ENCODE results near the gene KIAA2012. TPM values are rescaled to one million over a fixed set of nuclear protein-coding genes. Genes with fewer than 3 reads are reported as not detected.
A peak's percentile ranks its signal among the peaks of the same experiment; 100 is the strongest.

Gene KIAA2012
- total RNA-seq, 1 donor from 2014 or later = 1.3 TPM

- no peak for DNase-seq (ENCODE audit: extremely low spot score, unreplicated experiment)
- Mint-ChIP-seq H3K27me3 (no peaks in the 10 kb centered on the region), H3K27ac (peak overlapping the region; percentile 5), H3K36me3 (no peaks in the 10 kb centered on the region), H3K9me3 (no peaks in the 10 kb centered on the region), H3K4me3 (peak overlapping the region; percentile 9), H3K4me1 (ENCODE audit: unreplicated experiment) (peaks cover 54% of the 10 kb centered on the region)
- TF ChIP-seq, protein P1, sequence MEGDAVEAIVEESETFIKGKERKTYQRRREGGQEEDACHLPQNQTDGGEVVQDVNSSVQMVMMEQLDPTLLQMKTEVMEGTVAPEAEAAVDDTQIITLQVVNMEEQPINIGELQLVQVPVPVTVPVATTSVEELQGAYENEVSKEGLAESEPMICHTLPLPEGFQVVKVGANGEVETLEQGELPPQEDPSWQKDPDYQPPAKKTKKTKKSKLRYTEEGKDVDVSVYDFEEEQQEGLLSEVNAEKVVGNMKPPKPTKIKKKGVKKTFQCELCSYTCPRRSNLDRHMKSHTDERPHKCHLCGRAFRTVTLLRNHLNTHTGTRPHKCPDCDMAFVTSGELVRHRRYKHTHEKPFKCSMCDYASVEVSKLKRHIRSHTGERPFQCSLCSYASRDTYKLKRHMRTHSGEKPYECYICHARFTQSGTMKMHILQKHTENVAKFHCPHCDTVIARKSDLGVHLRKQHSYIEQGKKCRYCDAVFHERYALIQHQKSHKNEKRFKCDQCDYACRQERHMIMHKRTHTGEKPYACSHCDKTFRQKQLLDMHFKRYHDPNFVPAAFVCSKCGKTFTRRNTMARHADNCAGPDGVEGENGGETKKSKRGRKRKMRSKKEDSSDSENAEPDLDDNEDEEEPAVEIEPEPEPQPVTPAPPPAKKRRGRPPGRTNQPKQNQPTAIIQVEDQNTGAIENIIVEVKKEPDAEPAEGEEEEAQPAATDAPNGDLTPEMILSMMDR (conservative IDR thresholded peaks at IDR 0.05) = no peak
Measured at GRCh38 chr2:202046572-202046971, 26.5 kb upstream of the KIAA2012 start.

GRCh38 chr2:202049092-202049728, 23.8 kb upstream of the KIAA2012 start:
- Mint-ChIP-seq H3K4me3 (no peak overlapping the region), H3K36me3 (no peaks in the 10 kb centered on the region), H3K9me3 (no peaks in the 10 kb centered on the region), H3K27ac (no peak overlapping the region), H3K27me3 (peaks cover 3% of the 10 kb centered on the region), H3K4me1 (ENCODE audit: unreplicated experiment) (peaks cover 54% of the 10 kb centered on the region)
- DNase-seq (ENCODE audit: extremely low spot score, unreplicated experiment) = no peak
- TF ChIP-seq, protein P1 (conservative IDR thresholded peaks at IDR 0.05) = no peak

DNA sequence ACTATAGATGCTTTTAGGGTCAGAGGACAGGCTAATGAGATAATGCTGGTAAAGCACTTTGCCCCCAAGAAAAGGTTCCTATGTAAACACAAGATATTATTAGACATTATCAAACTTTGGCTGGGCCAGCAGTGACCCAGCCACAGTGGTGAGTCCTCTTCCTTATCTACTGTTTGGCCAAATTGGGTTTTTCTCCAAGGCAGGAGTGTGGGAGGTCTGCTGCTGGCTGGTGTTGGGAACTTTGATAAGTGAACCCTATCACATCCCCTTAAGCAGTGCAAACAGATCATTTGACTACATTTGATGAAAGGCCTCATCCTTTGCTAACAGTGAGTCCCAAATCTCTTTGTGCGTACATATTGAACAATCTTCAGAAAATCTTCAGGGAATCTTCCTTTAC, 23.2 kb upstream of the KIAA2012 start:
- Mint-ChIP-seq H3K27me3 (peaks cover 3% of the 10 kb centered on the region), H3K9me3 (no peaks in the 10 kb centered on the region), H3K27ac (no peak overlapping the region), H3K4me3 (no peak overlapping the region), H3K36me3 (no peaks in the 10 kb centered on the region), H3K4me1 (ENCODE audit: unreplicated experiment) (peaks cover 54% of the 10 kb centered on the region)
- TF ChIP-seq, protein P1 (conservative IDR thresholded peaks at IDR 0.05) = no peak
- DNase-seq (ENCODE audit: extremely low spot score, unreplicated experiment) = no peak

DNA sequence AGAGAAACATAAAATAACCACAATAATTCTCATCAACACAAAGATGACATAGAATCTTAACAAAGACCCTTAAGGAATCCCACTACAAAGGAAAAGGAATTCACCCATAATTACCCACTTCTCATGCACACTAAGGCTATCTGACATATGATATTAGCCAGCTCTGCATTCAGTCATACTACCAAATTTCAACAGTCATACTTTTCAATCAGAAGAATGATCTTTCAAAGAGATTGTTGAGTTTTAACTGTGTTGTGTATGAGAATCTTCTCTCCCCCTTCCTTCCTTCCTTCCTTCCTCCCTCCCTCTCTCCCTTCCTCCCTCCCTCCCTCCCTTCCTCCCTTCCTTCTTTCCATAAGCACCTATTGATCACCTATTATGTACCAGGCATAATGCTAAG, 22.4 kb upstream of the KIAA2012 start:
- DNase-seq (ENCODE audit: extremely low spot score, unreplicated experiment) = no peak
- TF ChIP-seq, protein P1 (conservative IDR thresholded peaks at IDR 0.05) = no peak
- no peaks in the 10 kb centered on the region for H3K36me3 Mint-ChIP-seq
- H3K27ac Mint-ChIP-seq = no peak overlapping the region
- peaks cover 3% of the 10 kb centered on the region for H3K27me3 Mint-ChIP-seq
- no peaks in the 10 kb centered on the region for H3K9me3 Mint-ChIP-seq
- H3K4me3 Mint-ChIP-seq = no peak overlapping the region
- peaks cover 50% of the 10 kb centered on the region for H3K4me1 Mint-ChIP-seq (ENCODE audit: unreplicated experiment)

DNA sequence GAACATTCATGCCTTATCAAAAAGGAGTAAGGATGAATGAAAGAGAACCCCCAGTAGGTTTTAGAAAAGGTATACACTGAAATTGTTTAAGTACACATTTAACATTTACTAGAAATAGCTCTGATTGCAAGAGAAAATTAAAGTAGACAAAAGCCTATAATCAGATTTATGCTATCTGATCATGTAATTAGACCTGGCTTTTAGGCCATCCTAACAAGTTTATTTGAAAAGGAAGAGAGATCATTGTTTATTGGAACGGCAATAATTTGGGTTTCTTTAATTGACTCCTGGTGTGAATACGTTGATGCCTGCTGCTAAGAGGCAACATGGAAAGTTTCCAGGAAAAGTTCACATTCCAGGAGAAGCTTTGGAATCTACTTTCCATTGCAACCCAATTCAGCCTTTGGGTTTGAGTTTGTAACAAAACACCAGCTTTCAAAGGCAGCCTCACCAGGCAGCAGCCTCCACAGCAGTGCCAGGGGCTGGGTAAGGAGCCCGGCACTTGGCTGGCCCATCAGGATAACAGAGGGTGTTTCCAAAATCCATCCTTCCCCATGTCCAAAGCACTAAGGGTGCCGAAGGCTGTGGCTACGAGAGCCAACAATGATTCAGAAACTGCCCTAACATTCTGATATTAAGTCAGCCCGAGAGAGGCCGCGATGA, 21.4 kb upstream of the KIAA2012 start:
- no peaks in the 10 kb centered on the region for H3K36me3 Mint-ChIP-seq
- TF ChIP-seq, protein P1 (conservative IDR thresholded peaks at IDR 0.05) = no peak
- no peak overlapping the region for H3K4me3 Mint-ChIP-seq
- no peaks in the 10 kb centered on the region for H3K9me3 Mint-ChIP-seq
- no peak for DNase-seq (ENCODE audit: extremely low spot score, unreplicated experiment)
- peaks cover 7% of the 10 kb centered on the region for H3K27me3 Mint-ChIP-seq
- no peak overlapping the region for H3K27ac Mint-ChIP-seq
- peaks cover 43% of the 10 kb centered on the region for H3K4me1 Mint-ChIP-seq (ENCODE audit: unreplicated experiment)
